Common myeloid progenitor, CD34-positive (primary cell): ENCODE measurements around the gene SSBP3.

Experiments
- CTCF ChIA-PET: fragments of 350-600 bp; sonication (Branson Sonifier 250); formaldehyde crosslinking; loops from one replicate; lab custom pipeline; 2021; ENCODE audit warnings: antibody characterized with exemption; lab: Charles Lee
- POLR2A ChIA-PET: fragments of 350-600 bp; sonication (Branson Sonifier 250); formaldehyde crosslinking; loops from one replicate; lab custom pipeline; 2021; ENCODE audit warnings: antibody characterized with exemption; lab: Charles Lee
- DNase-seq, 3 donors: peaks; one replicate each; pipeline versions ENCODE4 v3.0.0 to v3.0.0-alpha.2; 2013
- H3K27ac ChIP-seq, 2 experiments: 1 replicate in 1 of 2; 2 replicates in 1 of 2; pipeline ENCODE4 v1.7.0; 2013; ENCODE audit warnings: inconsistent platforms in 2 of 2, low read length in 2 of 2, mild to moderate bottlenecking in 2 of 2, low read depth in 1 of 2, moderate library complexity in 1 of 2; ENCODE audit not compliant: severe bottlenecking in 2 of 2, insufficient read depth in 1 of 2, poor library complexity in 1 of 2
- H3K27me3 ChIP-seq, 5 experiments: replicated peaks in 2 of 5; 1 replicate in 3 of 5; 2 replicates in 2 of 5; pipeline versions ENCODE4 v1.6.1 to v1.7.0; 2013; ENCODE audit warnings: low read length in 4 of 5, mild to moderate bottlenecking in 2 of 5, moderate library complexity in 2 of 5, inconsistent platforms in 1 of 5; ENCODE audit not compliant: insufficient read depth in 5 of 5, control insufficient read depth in 4 of 5
- H3K36me3 ChIP-seq, 4 experiments: 1 replicate in 2 of 4; 2 replicates in 2 of 4; pipeline versions ENCODE4 v1.6.1 to v1.7.0; 2013; ENCODE audit warnings: low read length in 3 of 4, control low read depth in 1 of 4, mild to moderate bottlenecking in 1 of 4; ENCODE audit not compliant: control insufficient read depth in 4 of 4, insufficient read depth in 4 of 4
- H3K4me1 ChIP-seq, 4 experiments: 1 replicate in 3 of 4; 2 replicates in 1 of 4; pipeline versions ENCODE4 v1.6.1 to v1.7.1; 2013; ENCODE audit warnings: low read length in 3 of 4, mild to moderate bottlenecking in 3 of 4, control low read depth in 1 of 4, inconsistent platforms in 1 of 4, moderate library complexity in 1 of 4; ENCODE audit not compliant: control insufficient read depth in 4 of 4, insufficient read depth in 4 of 4; ENCODE audit errors: control extremely low read depth in 1 of 4
- H3K4me3 ChIP-seq, 7 experiments: 1 replicate in 4 of 7; 2 replicates in 3 of 7; pipeline versions ENCODE4 v1.5.1 to v1.7.0; 2013; ENCODE audit warnings: mild to moderate bottlenecking in 7 of 7, low read length in 6 of 7, moderate library complexity in 6 of 7, inconsistent platforms in 2 of 7, low read depth in 2 of 7, control low read depth in 1 of 7; ENCODE audit not compliant: insufficient read depth in 4 of 7, control insufficient read depth in 1 of 7; ENCODE audit errors: extremely low read depth in 1 of 7
- H3K9me3 ChIP-seq, 5 experiments: 1 replicate in 4 of 5; 2 replicates in 1 of 5; pipeline versions ENCODE4 v1.6.1 to v1.7.1; 2013; ENCODE audit warnings: low read length in 4 of 5, mild to moderate bottlenecking in 2 of 5, inconsistent platforms in 1 of 5, low read depth in 1 of 5, moderate library complexity in 1 of 5; ENCODE audit not compliant: control insufficient read depth in 4 of 5, insufficient read depth in 2 of 5; ENCODE audit errors: control extremely low read depth in 1 of 5
- WGBS: methylation state at CpG from one replicate; pipeline ENCODE4 v1.1.5; 2013; ENCODE audit not compliant: insufficient coverage; 5-methylcytosine and 5-hydroxymethylcytosine counted together

Gene SSBP3

DNA sequence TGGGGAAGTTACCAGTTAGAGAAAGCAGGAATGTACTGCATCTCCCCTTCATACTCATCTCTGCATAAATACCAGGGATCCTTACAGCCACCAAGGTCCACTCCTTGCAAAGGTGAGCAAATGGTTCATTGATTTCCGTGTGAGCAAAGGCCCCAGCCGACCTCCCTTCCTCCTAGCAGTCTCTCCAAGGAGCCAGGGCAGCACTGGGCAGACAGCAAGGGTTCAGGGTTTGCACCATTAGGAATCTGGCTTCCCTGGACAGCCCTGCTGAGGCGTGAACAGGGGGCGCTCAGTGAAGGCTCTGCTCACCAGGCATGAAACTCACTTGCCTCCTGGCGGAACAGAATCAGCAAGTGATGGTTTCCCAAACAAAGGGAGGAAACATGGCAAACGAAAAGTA is 140.5 kb downstream of the SSBP3 start:
- POLR2A ChIA-PET, result no interaction called here
- peaks cover 0 to 66% (median 34%) of the 10 kb centered on the region in 4 experiments for H3K36me3 ChIP-seq
- no peaks in the 10 kb centered on the region for H3K27me3 ChIP-seq
- WGBS, result 91% methylated on average over 6 of the region's 6 CpGs
- H3K27ac ChIP-seq, result no peak overlapping the region
- no peak overlapping the region for H3K4me3 ChIP-seq
- H3K4me1 ChIP-seq, result no peaks in the 10 kb centered on the region
- no peak for DNase-seq
- CTCF ChIA-PET, result no interaction called here
- H3K9me3 ChIP-seq, result no peaks in the 10 kb centered on the region

DNA sequence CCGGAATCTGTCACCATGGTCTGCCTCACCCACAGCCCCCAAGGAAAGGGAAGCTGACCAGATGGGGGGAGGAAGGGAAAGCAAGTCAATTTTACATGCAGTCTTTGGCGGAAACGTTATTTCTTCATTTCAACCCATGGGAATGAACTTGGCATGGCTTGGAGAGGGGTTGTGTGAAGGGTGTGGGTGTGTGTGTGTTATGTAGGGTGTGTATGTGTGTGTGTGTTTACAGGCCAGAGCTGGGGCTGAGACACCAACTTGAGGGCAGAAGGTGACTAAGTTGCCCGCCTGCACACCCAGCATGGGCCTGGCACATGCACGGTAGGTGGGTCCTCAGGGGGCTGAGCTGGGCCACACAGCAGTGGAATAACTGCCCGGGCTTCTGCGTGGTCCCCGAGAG is 141.1 kb downstream of the SSBP3 start:
- no peak overlapping the region for H3K4me3 ChIP-seq
- peaks cover 0 to 65% (median 31%) of the 10 kb centered on the region in 4 experiments for H3K36me3 ChIP-seq
- H3K4me1 ChIP-seq, result no peaks in the 10 kb centered on the region
- 91% methylated on average over 5 of the region's 8 CpGs for WGBS
- POLR2A ChIA-PET, result no interaction called here
- H3K9me3 ChIP-seq, result no peaks in the 10 kb centered on the region
- DNase-seq, result no peak
- H3K27me3 ChIP-seq, result no peaks in the 10 kb centered on the region
- H3K27ac ChIP-seq, result no peak overlapping the region
- CTCF ChIA-PET, result no interaction called here

DNA sequence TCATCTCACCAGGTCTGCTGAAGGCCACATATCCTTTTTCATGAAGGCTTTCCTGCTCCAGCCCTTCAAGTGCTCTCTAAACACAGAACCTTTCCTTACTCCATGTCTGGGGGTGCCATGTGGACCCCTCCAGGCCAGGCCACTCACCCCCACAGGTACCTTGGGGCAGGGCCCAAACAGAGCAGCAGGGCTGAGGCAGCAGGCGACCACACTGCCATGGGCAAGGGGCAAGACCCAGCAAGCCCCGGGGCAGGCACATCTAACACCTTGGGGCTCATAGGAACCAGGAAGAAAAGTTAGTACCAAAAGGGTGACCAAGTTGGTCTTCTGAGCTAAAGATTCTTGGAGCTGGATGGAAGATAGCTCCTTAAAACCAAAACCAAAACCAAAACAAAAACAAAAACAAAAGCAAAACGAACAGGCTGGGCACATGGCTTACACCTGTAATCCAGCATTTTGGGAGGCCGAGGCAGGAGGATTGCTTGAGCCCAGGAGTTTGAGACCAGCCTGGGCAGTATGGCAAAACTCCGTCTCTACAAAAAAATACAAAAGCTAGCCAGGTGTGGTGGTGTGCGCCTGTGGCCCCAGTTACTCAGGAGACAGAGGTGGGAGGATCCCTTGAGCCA is 142.5 kb downstream of the SSBP3 start:
- 83% methylated on average over 4 of the region's 6 CpGs for WGBS
- POLR2A ChIA-PET, result no interaction called here
- Histone ChIP-seq H3K4me1 (no peaks in the 10 kb centered on the region), H3K27ac (no peak overlapping the region), H3K9me3 (no peaks in the 10 kb centered on the region), H3K36me3 (peaks cover 0 to 66% (median 33%) of the 10 kb centered on the region in 4 experiments), H3K4me3 (no peak overlapping the region), H3K27me3 (no peaks in the 10 kb centered on the region)
- CTCF ChIA-PET, result no interaction called here
- no peak for DNase-seq

DNA sequence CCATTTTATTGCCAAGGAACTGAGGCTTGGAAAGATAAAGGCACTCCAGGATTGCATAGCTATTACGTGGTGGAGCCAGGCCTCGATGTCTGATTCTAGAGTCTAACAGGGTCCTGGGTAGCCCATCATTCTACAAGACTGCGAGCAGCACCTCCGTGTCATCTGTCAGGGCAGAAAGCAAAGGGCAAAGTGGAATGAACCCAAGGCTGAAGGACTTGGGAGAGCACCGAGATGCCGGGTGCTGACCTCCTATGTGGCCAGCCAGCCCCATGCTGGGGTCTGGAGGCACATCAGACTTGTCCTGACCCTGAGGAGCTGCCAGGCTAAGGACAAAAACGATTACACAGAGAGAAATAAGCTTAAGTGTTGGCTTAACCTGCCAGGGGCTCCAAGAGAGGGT is 143.9 kb downstream of the SSBP3 start:
- WGBS, result 94% methylated on average over 7 of the region's 7 CpGs
- no peak overlapping the region for H3K27ac ChIP-seq
- no peak for DNase-seq
- ChIA-PET POLR2A (interaction anchor here (0.7 kb wide), 1 partner anchor 35 kb away, joined by 5 read pairs; no protein-coding TSS in a partner anchor), CTCF (interaction anchor here (0.9 to 1.8 kb wide), 2 partner anchors 12 to 21 kb away, joined by 3 to 4 read pairs; no protein-coding TSS in a partner anchor)
- no peaks in the 10 kb centered on the region for H3K27me3 ChIP-seq
- H3K4me3 ChIP-seq, result no peak overlapping the region
- no peaks in the 10 kb centered on the region for H3K4me1 ChIP-seq
- H3K36me3 ChIP-seq, result peaks cover 2 to 77% (median 35%) of the 10 kb centered on the region in 4 experiments
- H3K9me3 ChIP-seq, result no peaks in the 10 kb centered on the region

DNA sequence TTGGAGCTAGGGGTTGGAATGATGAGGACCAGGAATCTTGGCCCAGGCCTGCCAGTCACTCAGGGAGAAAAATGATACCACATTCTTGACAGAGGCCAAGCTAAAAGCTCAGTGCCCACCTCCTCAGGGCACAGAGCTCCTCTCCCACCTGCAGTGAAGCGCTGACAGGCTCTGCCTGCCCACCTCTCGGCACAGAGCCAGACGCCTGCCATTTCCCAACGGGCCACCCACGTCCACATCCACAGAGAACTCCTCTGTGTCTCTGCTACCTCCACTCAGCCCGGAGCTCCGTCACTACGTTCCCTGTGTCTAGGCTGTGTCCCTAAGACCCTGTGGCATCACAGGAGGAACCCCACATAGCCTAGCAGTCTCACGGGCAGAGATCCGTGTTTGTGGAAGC is 145.4 kb downstream of the SSBP3 start:
- DNase-seq, result no peak
- ChIA-PET CTCF (interaction anchor here (0.9 to 1.1 kb wide), 2 partner anchors 9 to 239 kb away, joined by 3 read pairs; no protein-coding TSS in a partner anchor), POLR2A (interaction anchor here (0.6 to 0.7 kb wide), 2 partner anchors 12 to 225 kb away, joined by 3 to 4 read pairs; no protein-coding TSS in a partner anchor)
- no peaks in the 10 kb centered on the region for H3K9me3 ChIP-seq
- H3K36me3 ChIP-seq, result peaks cover 2 to 71% (median 34%) of the 10 kb centered on the region in 4 experiments
- H3K4me1 ChIP-seq, result no peaks in the 10 kb centered on the region
- H3K27ac ChIP-seq, result no peak overlapping the region
- H3K27me3 ChIP-seq, result no peaks in the 10 kb centered on the region
- no peak overlapping the region for H3K4me3 ChIP-seq
- WGBS, result over 99% methylated on average over 10 of the region's 10 CpGs

DNA sequence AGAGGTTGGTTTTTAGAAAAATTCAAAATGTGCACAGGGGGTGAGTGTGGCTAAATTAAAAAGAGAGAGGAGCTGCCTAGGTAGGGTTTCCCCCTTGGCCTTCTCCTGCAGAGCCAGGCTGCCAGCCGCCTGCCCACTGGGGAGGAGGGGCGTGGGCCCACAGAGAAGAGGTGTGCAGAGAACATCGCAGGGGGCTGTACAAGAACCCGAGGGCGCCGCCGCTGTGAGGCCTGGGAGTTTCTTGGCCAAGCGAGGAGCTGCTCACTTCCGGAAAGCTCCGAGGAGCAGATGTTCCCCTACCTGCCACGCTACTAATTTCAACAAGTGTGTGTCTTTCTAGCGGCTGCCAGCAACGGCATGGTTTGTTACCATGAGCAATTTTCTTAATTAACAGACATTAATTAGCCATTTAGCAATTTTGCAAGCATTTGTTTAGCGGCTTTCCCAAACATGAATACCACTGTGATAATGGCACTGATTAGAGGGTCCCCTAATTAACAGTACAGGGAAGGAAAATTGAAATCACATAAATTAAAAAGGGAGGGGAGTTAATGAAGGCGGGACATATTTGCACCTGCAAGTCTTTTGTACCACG is 146.6 kb downstream of the SSBP3 start:
- ChIA-PET CTCF (interaction anchor here (0.7 to 0.9 kb wide), 2 partner anchors 8 to 13 kb away, joined by 3 read pairs; no protein-coding TSS in a partner anchor), POLR2A (no interaction called here)
- WGBS, result 89% methylated on average over 11 of the region's 16 CpGs
- DNase-seq, result no peak
- Histone ChIP-seq H3K27me3 (no peaks in the 10 kb centered on the region), H3K9me3 (no peaks in the 10 kb centered on the region), H3K4me3 (no peak overlapping the region), H3K27ac (no peak overlapping the region), H3K4me1 (peaks cover 0 to 6% (median under 1%) of the 10 kb centered on the region in 4 experiments), H3K36me3 (peaks cover 2 to 65% (median 27%) of the 10 kb centered on the region in 4 experiments)

DNA sequence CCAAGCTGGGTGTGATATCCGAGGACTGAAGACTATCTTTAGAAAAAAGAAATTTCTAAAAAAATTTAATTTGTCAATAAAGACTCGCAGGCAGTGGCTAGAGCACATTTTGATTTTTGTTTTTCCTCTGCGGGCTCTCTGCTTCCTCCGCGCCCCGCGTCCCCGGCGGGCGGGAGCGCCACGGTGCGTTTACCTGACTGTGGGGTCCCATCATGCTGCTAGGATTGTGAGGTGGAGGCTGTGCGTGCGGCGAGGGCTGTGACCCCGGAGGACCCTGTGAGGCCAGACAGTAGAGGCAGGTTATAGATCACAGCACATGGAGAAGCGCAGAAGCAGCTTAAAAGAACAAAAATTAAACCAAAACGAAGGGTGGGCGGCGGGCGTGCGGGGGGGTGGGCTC is 148.3 kb downstream of the SSBP3 start:
- H3K27me3 ChIP-seq, result no peaks in the 10 kb centered on the region
- no peak overlapping the region for H3K4me3 ChIP-seq
- ChIA-PET CTCF (interaction anchor here (0.6 kb wide), 1 partner anchor 84 kb away, joined by 3 read pairs; no protein-coding TSS in a partner anchor), POLR2A (no interaction called here)
- no peak overlapping the region for H3K27ac ChIP-seq
- H3K9me3 ChIP-seq, result no peaks in the 10 kb centered on the region
- H3K4me1 ChIP-seq, result peaks cover 0 to 20% (median 15%) of the 10 kb centered on the region in 4 experiments
- WGBS, result over 99% methylated on average over 17 of the region's 23 CpGs
- DNase-seq, result no peak
- H3K36me3 ChIP-seq, result peaks cover 2 to 63% (median 23%) of the 10 kb centered on the region in 4 experiments
